ENCODE results near the gene NEK7.

GRCh38 chr1:198185759-198186158, 29.0 kb downstream of the NEK7 start:
- no peak for TF ChIP-seq CTCF (IDR thresholded peaks at IDR 0.05)
- no peak for TF ChIP-seq POLR2A (IDR thresholded peaks at IDR 0.05)

Measured in lower leg skin (tissue), 3 donors.